LoVo (cell line): Measurements from ENCODE around the gene NMS.
"Not testable (repeated sequence)": the region's sequence is repeated elsewhere in the genome, so short reads cannot be mapped to it uniquely, and the experiment has no call there.

Experiments
- DNase-seq: peaks from one replicate; pipeline ENCODE4 v3.0.0-alpha.2; 2016; ENCODE audit warnings: low spot score

The NMS gene

GRCh38 chr2:100470182-100470581 lies at the start of gene NMS:
NMS (plus strand) TSS chr2:100470482; CDS start chr2:100470489, 7 bp downstream.
- DNase-seq = no peak

- peak; percentile 4 for DNase-seq
Observed at GRCh38 chr2:100422320-100423055, 47.8 kb upstream of the NMS start.

GRCh38 chr2:100423631-100424030 lies 46.7 kb upstream of the NMS start:
- no peak for DNase-seq

GRCh38 chr2:100424277-100424875 lies 45.9 kb upstream of the NMS start:
- no peak for DNase-seq

GRCh38 chr2:100425107-100425506 lies 45.2 kb upstream of the NMS start:
- no peak for DNase-seq

- no peak for DNase-seq
Observed at GRCh38 chr2:100425573-100426383, 44.5 kb upstream of the NMS start.

- no peak for DNase-seq
Observed at GRCh38 chr2:100426384-100426720, 43.9 kb upstream of the NMS start.

- no peak for DNase-seq
Observed at GRCh38 chr2:100427111-100427510, 43.2 kb upstream of the NMS start.

- DNase-seq = peak; percentile 7
Observed at GRCh38 chr2:100427627-100428258, 42.5 kb upstream of the NMS start.

- no peak for DNase-seq
Observed at GRCh38 chr2:100429726-100430125, 40.6 kb upstream of the NMS start.

- no peak for DNase-seq
Observed at GRCh38 chr2:100437751-100438150, 32.5 kb upstream of the NMS start.

- no peak for DNase-seq
Observed at GRCh38 chr2:100446696-100447095, 23.6 kb upstream of the NMS start.

- DNase-seq = no peak
Observed at GRCh38 chr2:100451092-100451491, 19.2 kb upstream of the NMS start.

GRCh38 chr2:100451734-100452133 lies 18.5 kb upstream of the NMS start:
- DNase-seq = no peak

GRCh38 chr2:100453853-100454252 lies 16.4 kb upstream of the NMS start:
- no peak for DNase-seq

GRCh38 chr2:100456357-100456756 lies 13.9 kb upstream of the NMS start:
- DNase-seq = not testable (repeated sequence)

GRCh38 chr2:100460904-100461530 lies 9.3 kb upstream of the NMS start:
- DNase-seq = peak; percentile 2

GRCh38 chr2:100470898-100471514 lies 724 bp downstream of the NMS start:
- DNase-seq = no peak

GRCh38 chr2:100476606-100477005 lies 6.3 kb downstream of the NMS start:
- no peak for DNase-seq

GRCh38 chr2:100482741-100483140 lies 12.5 kb downstream of the NMS start:
- no peak for DNase-seq

GRCh38 chr2:100483895-100484294 lies 13.6 kb downstream of the NMS start:
- no peak for DNase-seq

- no peak for DNase-seq
Observed at GRCh38 chr2:100484390-100484789, 14.1 kb downstream of the NMS start.
